ENCODE measurements around the gene STIP1. TPM values are rescaled to one million over a fixed set of nuclear protein-coding genes. Genes with fewer than 3 reads are reported as not detected.
A peak's percentile ranks its signal among the peaks of the same experiment; 100 is the strongest.

The STIP1 gene
- total RNA-seq, 1 experiment from 2014 or later: 336 TPM

DNA sequence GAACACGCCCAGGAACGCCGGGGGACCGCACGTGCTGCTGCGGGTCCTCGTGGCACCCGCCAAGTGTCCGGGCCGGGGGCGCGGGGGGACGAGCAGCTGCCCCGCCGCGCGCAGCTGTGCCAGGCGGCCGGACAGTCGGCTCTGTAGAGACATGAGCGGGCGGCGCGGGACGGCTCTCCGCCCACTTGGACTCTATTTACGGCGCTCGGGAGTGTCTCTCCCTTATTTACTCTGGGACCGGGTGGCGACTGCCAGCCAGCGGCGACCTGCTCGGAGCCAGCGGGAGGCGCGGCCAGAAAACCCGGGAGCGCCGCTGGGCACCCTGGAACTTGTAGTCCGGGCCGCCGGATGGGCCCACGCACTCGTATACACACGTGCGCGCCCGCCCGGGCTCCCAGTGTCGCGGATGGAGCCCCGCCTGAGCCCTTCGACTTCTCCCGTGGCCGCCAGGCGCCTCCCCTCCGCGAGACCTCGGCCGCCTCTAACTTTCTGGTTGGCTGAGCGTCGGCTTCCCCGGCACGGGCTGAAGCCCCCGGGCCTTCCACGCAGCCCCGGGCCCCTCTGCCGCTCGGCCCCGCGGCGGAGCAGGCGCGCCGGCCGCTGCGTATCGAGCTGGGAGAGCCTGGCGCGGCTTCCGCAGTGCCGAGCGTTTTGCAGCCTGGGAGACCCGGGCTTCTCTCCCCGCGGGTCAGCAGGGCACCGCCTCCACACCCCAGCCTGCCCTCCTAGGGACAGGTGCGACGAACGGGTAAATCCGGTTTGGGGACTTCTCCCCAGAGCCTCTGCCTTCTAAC, 19.9 kb upstream of the STIP1 start, which contains the start of gene MACROD1:
TSS of gene MACROD1 (minus strand) at position 272 of the 794 bp plus-strand sequence. CDS start at position 153, 119 bp downstream.
- no peaks in the 10 kb centered on the region for H3K36me3 ChIP-seq (ENCODE audit: control insufficient read depth in 1 of 2, insufficient read depth in 2 of 2, low read length in 2 of 2)
- DNase-seq (ENCODE audit: low read depth, low spot score): peak; percentile 71
- ChIA-PET CTCF (interaction anchor here (1.3 kb wide), 1 partner anchor 13 kb away, joined by 4 read pairs; no protein-coding TSS in a partner anchor), POLR2A (interaction anchor here (1.0 to 3.0 kb wide), 3 partner anchors 16 to 20 kb away, joined by 3 to 10 read pairs (median 3); partner anchors contain the start of gene STIP1), RAD21 (ENCODE audit: low non-redundant PET in 1 of 2, low total read pairs in 2 of 2, uncharacterized antibody in 2 of 2, unreplicated experiment in 2 of 2) (no interaction called here)
- H3K4me1 ChIP-seq (ENCODE audit: control insufficient read depth in 1 of 2, insufficient read depth in 2 of 2, low read length in 2 of 2): peaks cover 14 to 45% of the 10 kb centered on the region in 2 experiments; a peak in 3 of 4 replicates
- peak; percentile 84 for ATAC-seq
- H3K9me3 ChIP-seq (ENCODE audit: control insufficient read depth in 1 of 2, insufficient read depth in 1 of 2, low read depth in 1 of 2, low read length in 2 of 2): no peaks in the 10 kb centered on the region
- TF ChIP-seq TCF7L2 (IDR thresholded peaks at IDR 0.05; ENCODE audit: borderline replicate concordance, extremely low read depth, insufficient read depth, insufficient read length): peak; percentile 6
- TF ChIP-seq JUND (IDR thresholded peaks at IDR 0.05): no peak
- peak; percentile 91 for TF ChIP-seq ZFX (IDR thresholded peaks at IDR 0.05)
- peak; percentile 87 for TF ChIP-seq EGR1 (IDR thresholded peaks at IDR 0.05; ENCODE audit: low read depth)
- peak; percentile 77 for TF ChIP-seq POLR2A (IDR thresholded peaks at IDR 0.05; ENCODE audit: borderline replicate concordance, extremely low read depth, insufficient read depth, insufficient read length)
- TF ChIP-seq ELF1 (IDR thresholded peaks at IDR 0.05; ENCODE audit: borderline replicate concordance, low read depth): no peak
- TF ChIP-seq YY1 (IDR thresholded peaks at IDR 0.05; ENCODE audit: extremely low read depth, insufficient replicate concordance, low read depth, low read length): peak; percentile 33
- TF ChIP-seq SP1 (IDR thresholded peaks at IDR 0.05; ENCODE audit: low read depth): peak; percentile 69
- TF ChIP-seq POLR2AphosphoS5 (IDR thresholded peaks at IDR 0.05; ENCODE audit: low read depth, low read length): peak; percentile 77
- TF ChIP-seq, protein P1, sequence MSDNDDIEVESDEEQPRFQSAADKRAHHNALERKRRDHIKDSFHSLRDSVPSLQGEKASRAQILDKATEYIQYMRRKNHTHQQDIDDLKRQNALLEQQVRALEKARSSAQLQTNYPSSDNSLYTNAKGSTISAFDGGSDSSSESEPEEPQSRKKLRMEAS (IDR thresholded peaks at IDR 0.05): peak; percentile 80
- TF ChIP-seq SIN3A (IDR thresholded peaks at IDR 0.05; ENCODE audit: low read depth): peak; percentile 66; the same call in 1 of the 2 replicates
- peak within 1 kb of the TSS; percentile 98 for H3K4me2 ChIP-seq (ENCODE audit: low read length)
- H4K20me1 ChIP-seq (ENCODE audit: insufficient read depth): no peaks in the 10 kb centered on the region
- BruUV-seq (replicated peaks): no TSS peak
- peak within 1 kb of the TSS; percentile 73 to 76 for H3K4me3 ChIP-seq (replicated peaks in 1 of 2; ENCODE audit: low read depth in 1 of 2, low read length in 2 of 2)
- H3K9me2 ChIP-seq (ENCODE audit: insufficient read depth): no peaks in the 10 kb centered on the region
- peak within 1 kb of the TSS; percentile 85 for H3K27ac ChIP-seq (ENCODE audit: low read depth, low read length)
- intact Hi-C loops (cut with micrococcal nuclease): no loop called here
- H3K9ac ChIP-seq (ENCODE audit: low read length): peak within 1 kb of the TSS; percentile 93
- H3K79me2 ChIP-seq (ENCODE audit: insufficient read depth, low read length): peaks cover 38% of the 10 kb centered on the region
- H3K27me3 ChIP-seq (ENCODE audit: insufficient read depth, low read length): no peaks in the 10 kb centered on the region
- H2AFZ ChIP-seq (ENCODE audit: low read depth, low read length, poor library complexity, severe bottlenecking): no peak within 1 kb of the TSS

Data from HCT116 (cell line).